NCI-H226 (cell line): Measurements from ENCODE around the gene FAM78B.

Experiments used
- DNase-seq: peaks from one replicate; pipeline ENCODE4 v3.0.0-alpha.2; 2015

Gene FAM78B

DNA sequence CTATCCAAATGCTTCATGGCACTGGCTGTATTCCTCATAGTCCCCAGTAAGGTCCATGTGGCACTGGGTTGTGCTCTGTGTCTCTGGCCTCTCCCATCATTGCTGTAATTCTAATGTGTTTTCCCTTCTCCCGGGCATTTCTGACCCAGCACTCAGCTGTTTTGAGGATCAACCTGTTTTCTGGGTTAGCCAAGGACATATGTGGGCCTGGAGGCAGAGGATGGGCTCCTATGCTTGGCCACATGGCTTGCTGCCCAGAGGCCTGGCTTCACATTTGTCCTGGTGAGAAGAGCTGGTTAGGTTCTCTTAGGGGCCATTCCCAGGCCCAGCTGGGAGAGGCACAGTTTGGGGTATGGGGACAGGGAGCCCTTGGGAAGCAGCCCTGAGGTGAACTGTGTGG is 103.1 kb downstream of the FAM78B start:
- no peak for DNase-seq

DNA sequence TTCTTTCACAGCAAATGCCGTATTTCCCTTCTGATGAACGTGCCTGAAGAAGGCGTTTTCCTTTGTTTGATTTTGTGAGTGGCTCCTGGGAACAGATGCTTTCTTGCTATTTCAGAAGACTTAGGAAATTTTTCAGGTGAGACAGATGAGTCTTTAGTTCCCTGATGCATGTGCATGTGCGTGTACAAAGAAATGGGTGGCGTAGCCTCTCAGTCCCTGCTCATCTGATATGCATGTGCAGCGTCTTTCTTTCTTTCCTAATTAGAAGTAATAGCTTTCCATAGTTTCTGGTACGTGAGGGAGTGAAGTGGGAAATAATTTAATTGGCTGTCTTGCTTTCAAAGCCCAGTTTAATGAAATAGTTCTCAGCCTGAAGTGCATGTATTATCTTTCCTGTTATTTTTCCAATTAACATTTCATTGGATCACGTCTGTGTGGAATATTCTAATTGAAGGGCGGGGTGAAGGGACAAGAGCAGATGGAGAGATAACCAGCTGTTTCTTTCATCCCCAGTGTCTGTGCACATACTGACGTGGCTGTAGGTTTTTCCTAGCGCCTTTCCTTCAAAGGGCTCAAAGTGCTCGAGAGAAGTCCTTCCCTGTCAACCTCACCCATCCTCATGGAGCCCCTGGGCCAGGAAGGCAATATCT is 104.3 kb downstream of the FAM78B start:
- no peak for DNase-seq

DNA sequence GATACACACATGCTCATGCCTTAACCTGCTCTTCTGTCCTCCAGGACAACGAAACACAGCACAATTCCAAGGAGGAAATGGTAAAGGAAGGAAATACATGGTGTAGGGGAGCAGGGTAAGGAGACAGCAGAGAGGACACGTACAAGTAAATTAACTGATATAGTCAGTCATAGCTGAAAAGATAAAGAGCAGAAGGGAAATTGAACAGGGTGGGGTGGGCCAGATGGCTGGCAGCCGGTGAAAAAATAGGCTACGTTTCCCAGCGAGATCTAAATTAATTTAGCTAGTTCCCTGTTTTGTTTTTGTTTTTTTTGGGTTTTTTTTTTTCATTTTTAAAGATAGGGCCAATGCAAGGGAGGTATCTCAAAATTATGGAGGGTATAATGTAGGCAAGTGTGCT is 109.2 kb downstream of the FAM78B start:
- no peak for DNase-seq

DNA sequence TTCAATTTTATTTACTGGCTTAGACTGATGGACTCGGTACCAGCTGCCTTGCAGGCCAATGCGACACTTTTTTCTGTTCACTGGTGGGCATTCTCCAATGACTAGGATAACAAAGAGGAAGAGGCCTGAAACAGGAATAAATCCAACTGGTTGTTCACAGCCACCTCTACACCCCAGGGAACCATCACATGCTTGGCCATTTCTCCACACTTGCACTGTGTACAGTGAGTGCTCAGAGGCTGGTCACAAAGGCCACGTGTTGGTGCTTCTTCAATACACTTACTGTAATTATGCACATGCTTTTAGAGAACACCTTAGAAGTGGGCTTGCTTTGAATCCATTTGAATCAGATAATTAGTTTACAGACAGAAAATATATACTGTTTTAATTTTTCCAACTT is 113.4 kb downstream of the FAM78B start:
- no peak for DNase-seq

DNA sequence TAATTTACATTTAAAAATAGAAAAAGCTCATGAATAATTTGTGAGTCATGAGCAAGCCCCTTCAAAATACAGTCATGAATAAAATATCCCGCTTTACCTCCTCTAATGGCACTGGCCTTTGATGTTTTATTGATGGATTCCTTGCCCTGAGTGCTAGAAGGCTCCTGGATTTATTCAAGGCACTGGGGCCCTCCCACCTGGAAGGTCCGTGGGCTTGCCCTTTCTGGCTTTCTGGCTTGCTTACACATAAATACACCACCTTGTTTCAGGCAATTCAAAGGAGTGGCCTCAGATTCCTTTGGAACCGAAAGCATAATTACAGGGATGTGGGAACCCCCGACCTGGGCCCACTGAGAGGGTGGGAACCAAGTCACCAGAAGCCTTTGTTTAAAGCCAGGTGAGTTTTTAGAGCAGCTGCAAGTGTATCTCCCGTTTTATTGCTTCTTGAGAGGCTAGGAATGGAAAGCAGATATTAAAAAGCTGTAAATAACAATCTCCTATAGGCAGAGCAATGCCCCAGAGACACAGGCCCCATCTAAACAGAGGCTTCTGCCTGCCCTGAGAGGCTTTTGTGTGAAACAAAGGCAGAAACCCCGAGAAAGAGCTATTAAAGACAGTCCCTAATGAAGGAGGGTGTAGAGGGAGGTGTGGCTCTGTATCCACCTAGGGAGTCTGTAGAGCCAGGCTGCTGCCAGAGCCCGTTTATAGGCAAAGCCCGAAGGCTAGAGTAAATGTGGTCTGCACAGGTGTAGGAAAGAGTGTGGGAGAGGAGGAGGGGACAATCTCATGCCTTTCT is 126.4 kb downstream of the FAM78B start:
- no peak for DNase-seq

DNA sequence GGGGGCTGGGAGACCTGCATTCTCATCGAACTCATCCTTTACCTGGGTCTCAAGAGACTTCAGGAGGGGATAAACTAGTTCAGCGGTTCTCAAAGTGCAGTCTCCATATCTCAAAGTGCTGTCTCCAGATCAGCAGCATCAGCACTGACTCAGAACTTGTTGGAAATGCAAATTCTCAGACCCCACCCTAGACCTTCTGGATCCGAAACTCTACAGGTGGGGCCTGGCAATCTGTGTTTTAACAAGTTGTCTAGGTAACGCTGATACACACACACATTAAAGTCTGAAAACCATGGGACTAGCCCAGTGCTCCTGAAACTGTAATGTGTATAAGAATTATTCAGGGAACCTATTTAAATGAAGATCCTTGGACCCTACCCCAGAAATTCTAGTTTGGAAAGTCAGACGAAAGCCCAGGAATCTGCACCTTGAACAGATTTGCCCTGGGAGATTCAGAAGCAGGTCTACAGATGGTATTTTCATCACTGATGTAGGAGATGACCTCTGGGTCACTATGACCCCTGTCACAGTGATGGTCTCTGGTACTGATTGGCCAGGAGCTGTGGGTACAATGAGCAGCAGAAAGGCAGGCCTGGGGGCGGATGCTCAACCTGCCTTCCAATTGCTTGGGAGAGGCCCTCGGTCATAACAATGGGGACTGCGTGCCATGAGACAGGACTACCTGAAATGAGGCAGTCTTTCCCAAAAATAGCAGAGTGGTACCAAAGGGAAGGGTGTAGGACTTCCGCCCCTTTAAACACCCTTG is 127.2 kb downstream of the FAM78B start:
- DNase-seq: no peak

DNA sequence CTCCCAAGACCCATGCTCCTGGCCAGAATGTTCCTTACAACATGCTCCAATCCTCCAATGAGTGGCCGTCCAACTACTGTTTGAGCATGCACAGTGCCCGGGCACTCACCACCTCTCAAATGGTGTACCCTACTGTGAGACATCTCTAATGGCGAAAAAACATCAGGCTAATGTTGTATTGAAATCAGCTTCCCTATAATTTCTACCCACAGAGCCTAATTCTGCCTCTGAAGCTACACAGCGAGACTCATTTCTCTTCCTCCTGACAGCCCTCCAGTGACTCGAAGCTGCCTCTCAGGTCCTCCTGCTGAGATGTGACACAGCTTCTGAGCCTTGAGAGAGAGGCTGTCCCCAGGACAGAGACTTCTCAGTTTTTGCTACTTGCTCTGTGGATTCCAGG is 130.7 kb downstream of the FAM78B start:
- DNase-seq: no peak

DNA sequence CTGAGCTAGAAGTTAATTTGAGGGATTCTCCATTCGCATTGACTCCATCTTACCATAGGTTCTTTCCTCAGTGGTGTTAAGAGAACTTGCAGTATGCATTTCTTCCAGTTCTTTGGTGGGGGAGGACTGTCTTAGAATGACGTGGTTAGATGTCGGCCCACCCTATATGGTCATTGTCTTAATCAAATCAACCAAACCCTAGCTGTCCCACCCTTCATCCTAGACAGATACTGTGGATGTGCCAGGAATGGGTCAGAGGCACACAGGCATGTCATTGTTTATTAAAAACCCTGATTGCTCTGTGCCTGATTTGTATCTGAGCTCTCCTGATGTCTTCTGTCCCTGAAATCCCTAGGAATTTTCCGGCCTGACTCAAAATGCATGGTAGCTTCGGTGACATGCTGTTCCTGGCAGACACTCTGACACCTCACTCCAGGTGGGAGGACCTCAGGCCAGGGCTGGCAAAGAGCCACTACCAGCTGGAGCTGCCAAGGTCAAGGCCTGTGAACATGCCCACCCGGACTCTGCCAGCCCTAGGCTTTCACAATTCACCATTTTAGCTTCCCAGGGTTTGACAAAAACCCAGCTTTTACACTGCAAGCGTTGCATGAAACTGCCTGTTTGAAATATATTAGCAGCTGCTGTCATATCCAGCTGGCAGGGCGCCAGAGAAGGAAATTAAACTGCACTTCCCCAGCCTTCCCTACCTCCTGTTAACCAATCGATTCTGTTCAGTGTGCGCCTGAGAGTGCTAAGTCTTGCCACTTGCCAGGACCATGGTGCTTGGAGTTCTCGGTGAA is 134.0 kb downstream of the FAM78B start:
- DNase-seq: no peak

DNA sequence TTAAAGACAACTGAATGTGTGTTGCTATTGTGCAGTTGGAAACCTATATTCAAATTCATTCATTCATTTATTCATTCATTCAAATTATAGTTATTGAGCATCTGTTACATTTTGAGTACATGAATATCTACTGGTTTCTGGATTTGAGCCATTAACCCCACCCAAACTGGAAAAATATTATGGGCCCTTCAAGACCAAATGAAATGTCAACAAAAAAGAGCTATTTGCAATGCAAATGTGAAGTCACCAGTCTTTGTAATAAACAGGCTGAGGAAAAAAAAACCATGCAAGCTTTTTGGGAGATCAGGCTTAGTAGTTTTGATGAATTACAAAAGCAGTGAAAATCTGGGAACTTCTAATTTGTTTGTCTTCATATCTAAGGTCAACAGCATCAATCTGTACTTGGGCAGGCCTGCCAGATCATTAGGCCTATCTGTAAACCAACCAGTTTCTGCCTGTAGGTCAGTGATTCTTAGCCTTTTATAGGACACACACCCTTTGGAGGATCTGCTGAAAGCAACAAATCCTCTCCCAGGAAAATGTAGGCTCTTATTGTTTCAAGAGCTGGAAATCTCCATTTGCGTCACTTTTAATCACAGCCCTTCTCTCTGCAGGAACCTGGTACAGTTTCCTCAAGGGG is 134.7 kb downstream of the FAM78B start:
- DNase-seq: no peak

DNA sequence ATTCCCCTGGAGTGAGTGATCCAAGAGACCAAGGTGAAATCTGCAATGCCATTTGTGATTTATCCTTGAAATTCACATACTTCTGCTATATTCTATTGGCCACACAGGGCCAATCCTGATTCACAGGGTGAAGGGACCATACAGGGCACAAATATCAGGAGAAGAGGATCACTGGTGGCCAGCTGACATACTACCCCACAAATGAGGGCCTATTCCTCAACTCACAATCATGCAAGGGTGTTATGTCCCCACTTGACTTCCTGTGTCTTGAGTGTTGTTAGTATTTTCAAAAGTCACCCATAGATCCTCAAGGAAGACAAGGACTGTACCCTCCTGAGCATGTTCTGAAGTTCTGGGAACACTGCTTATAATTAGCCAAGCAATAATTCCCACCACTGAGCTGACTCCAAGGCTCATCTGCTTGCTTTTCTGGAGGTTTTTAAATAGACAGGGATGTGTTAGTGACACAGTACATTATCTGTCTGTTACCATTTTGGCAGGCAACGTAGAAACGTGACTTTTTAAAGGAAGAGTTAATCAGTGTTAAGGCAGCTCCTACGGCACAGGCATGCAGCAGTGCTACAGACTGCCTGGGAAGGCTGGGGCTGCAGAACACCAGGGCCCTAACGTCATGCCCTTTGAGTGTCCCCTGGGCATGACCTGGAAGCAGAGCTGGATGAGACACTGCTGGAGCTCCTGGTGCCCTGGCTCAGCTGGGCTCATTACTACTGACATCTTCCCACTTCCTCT is 137.4 kb downstream of the FAM78B start:
- no peak for DNase-seq

DNA sequence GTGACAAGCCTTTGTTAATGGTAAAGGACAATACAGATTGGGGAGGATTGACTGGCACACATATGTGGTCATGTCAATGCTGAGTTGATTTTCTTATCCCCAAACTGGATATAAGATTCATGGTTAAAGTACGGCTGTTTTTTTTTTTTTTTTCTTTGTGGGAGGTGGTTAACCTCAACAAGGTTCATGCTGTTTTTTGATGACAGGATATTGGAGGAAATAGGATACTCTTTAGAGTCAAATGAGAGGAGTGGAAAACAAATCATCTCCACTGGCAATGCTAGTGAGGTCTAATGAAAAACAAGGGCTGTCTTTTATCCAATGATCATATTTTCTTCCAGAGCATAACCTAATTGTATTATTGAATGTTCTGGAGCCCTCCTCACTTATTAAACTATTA is 140.2 kb downstream of the FAM78B start:
- DNase-seq: no peak

DNA sequence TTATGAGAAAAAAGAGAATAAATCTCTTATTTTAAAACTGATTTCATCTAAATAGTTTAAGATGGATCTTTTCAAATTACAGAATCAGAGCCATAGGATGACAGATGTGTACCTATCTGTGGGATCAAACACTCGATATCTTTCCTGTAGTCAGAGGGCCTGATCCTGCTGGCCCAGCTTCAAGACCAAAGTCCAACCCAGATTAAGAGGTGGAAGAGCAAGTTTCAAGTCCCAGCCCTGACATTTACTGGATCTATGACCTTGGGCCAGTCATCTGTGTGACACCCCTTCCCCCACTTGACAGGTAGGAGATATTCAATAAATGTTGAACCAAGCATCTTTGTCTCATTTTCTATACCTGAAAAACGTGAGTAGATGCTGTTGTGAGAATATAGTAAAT is 140.7 kb downstream of the FAM78B start:
- no peak for DNase-seq

DNA sequence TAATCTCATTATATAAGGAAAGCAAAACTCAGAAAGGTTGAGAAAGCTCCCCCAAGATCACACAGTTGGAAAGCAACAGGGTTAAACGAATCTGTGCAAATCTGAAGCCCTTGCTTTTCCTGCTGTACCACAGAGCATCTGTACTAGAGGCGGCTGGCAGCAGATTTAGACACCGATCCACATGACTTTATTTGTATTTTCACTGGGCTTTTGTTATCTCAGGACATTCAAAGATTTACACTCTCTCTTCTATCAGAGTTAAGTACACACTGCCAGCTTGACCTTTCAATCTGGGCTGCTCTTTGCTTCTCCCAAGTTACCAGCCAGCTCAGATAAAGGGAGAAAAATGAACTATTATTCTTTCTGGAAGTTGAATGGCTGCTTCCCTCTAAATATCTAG is 146.6 kb downstream of the FAM78B start:
- no peak for DNase-seq
